HEK293 (cell line): ENCODE data around the gene PREB.
A peak's percentile ranks its signal among the peaks of the same experiment; 100 is the strongest.

Experiments
- CTCF ChIA-PET: fragments of 350-600 bp; formaldehyde crosslinking; extraction: SDS; loops from one replicate; lab custom pipeline; 2021; ENCODE audit warnings: antibody characterized with exemption; lab: Yijun Ruan, JAX
- POLR2A ChIA-PET: fragments of 300-600 bp; formaldehyde crosslinking; extraction: SDS; loops from one replicate; lab custom pipeline; 2020; ENCODE audit warnings: antibody characterized with exemption, inconsistent platforms; lab: Yijun Ruan, JAX
- H3K27ac ChIP-seq: fragments of 200-500 bp; sonication (Bioruptor generic); 2 replicates; pipeline ENCODE4 v1.5.1; 2014; ENCODE audit warnings: low read depth, low read length, control low read depth, inconsistent platforms; ENCODE audit errors: extremely low read depth
- H3K36me3 ChIP-seq, 2 experiments: fragments of 200-500 bp in 1 of 2; sonication (Bioruptor generic) in 1 of 2; 1 replicate in 1 of 2; 2 replicates in 1 of 2; pipeline ENCODE4 v1.5.1; 2014 to 2017; ENCODE audit warnings: inconsistent platforms in 2 of 2, low read length in 2 of 2; ENCODE audit not compliant: control insufficient read depth in 2 of 2, insufficient read depth in 1 of 2
- H3K4me1 ChIP-seq: fragments of 200-500 bp; sonication (Bioruptor generic); 2 replicates; pipeline ENCODE4 v1.5.1; 2014; ENCODE audit warnings: mild to moderate bottlenecking, low read length, inconsistent platforms; ENCODE audit not compliant: control insufficient read depth, insufficient read depth
- H3K4me3 ChIP-seq: 2 replicates; pipeline ENCODE4 v1.5.1; 2011; ENCODE audit warnings: low read depth, mild to moderate bottlenecking, control low read depth, low read length, moderate library complexity
- H3K9me3 ChIP-seq: fragments of 200-500 bp; sonication (Bioruptor generic); 2 replicates; pipeline ENCODE4 v1.5.1; 2014; ENCODE audit warnings: low read depth, low read length, inconsistent platforms; ENCODE audit not compliant: control insufficient read depth, insufficient read depth
- CTCF ChIP-seq: fragments of 450-650 bp; formaldehyde crosslinking; IDR thresholded peaks from 2 replicates; pipeline ENCODE4 v1.5.1; 2016; ENCODE audit warnings: missing biosample characterization, missing genetic modification characterization
- EGR2 ChIP-seq: fragments of 450-650 bp; formaldehyde crosslinking; IDR thresholded peaks from 2 replicates; pipeline ENCODE4 v1.5.1; 2016; ENCODE audit warnings: low read depth, missing biosample characterization, missing genetic modification characterization
- GLI4 ChIP-seq: fragments of 450-650 bp; formaldehyde crosslinking; IDR thresholded peaks from 2 replicates; pipeline ENCODE4 v1.5.1; 2016; ENCODE audit warnings: missing biosample characterization, missing genetic modification characterization
- GLIS2 ChIP-seq: fragments of 450-650 bp; formaldehyde crosslinking; IDR thresholded peaks from 2 replicates; pipeline ENCODE4 v1.5.1; 2016; ENCODE audit warnings: missing biosample characterization, missing genetic modification characterization
- PBX3 ChIP-seq: sonication (generic); formaldehyde crosslinking; IDR thresholded peaks from 2 replicates; pipeline ENCODE4 v1.8.1; 2022; ENCODE audit warnings: mild to moderate bottlenecking, moderate library complexity, missing genetic modification reagents
- SCRT2 ChIP-seq: fragments of 450-650 bp; formaldehyde crosslinking; IDR thresholded peaks from 2 replicates; pipeline ENCODE4 v1.5.1; 2016; ENCODE audit warnings: missing biosample characterization, missing genetic modification characterization
- SETDB1 ChIP-seq: IDR thresholded peaks from one replicate; pipeline ENCODE4 v1.6.1; 2017; ENCODE audit warnings: mild to moderate bottlenecking, low read length, moderate library complexity, mixed read lengths; ENCODE audit not compliant: insufficient read length
- ZBTB8A ChIP-seq: fragments of 450-650 bp; formaldehyde crosslinking; IDR thresholded peaks from 2 replicates; pipeline ENCODE4 v1.5.1; 2016; ENCODE audit warnings: missing biosample characterization, missing genetic modification characterization
- ZFHX2 ChIP-seq: fragments of 450-650 bp; formaldehyde crosslinking; conservative IDR thresholded peaks from 2 replicates; pipeline ENCODE4 v1.5.1; 2016; ENCODE audit warnings: missing biosample characterization, missing genetic modification characterization
- ZNF174 ChIP-seq: fragments of 450-650 bp; formaldehyde crosslinking; IDR thresholded peaks from 2 replicates; pipeline ENCODE4 v1.5.0; 2017; ENCODE audit warnings: missing biosample characterization, mild to moderate bottlenecking, missing genetic modification characterization
- ZNF19 ChIP-seq: fragments of 450-650 bp; formaldehyde crosslinking; IDR thresholded peaks from 2 replicates; pipeline ENCODE4; 2016; ENCODE audit warnings: missing biosample characterization, missing genetic modification characterization, low read depth
- ZNF2 ChIP-seq: fragments of 450-650 bp; formaldehyde crosslinking; IDR thresholded peaks from 2 replicates; pipeline ENCODE4 v1.5.1; 2016; ENCODE audit warnings: missing biosample characterization, missing genetic modification characterization
- ZNF221 ChIP-seq: fragments of 450-650 bp; formaldehyde crosslinking; IDR thresholded peaks from 2 replicates; pipeline ENCODE4 v1.5.1; 2017; ENCODE audit warnings: missing biosample characterization, missing genetic modification characterization, borderline replicate concordance
- ZNF223 ChIP-seq: fragments of 450-650 bp; formaldehyde crosslinking; IDR thresholded peaks from 2 replicates; pipeline ENCODE4 v1.5.1; 2016; ENCODE audit warnings: missing biosample characterization, missing genetic modification characterization
- ZNF335 ChIP-seq: fragments of 450-650 bp; formaldehyde crosslinking; conservative IDR thresholded peaks from 2 replicates; pipeline ENCODE4 v1.5.1; 2016; ENCODE audit warnings: missing biosample characterization, missing genetic modification characterization
- ZNF362 ChIP-seq: fragments of 450-650 bp; formaldehyde crosslinking; IDR thresholded peaks from 2 replicates; pipeline ENCODE4 v1.5.1; 2016; ENCODE audit warnings: missing biosample characterization, missing genetic modification characterization
- ZNF548 ChIP-seq: fragments of 450-650 bp; formaldehyde crosslinking; IDR thresholded peaks from 2 replicates; pipeline ENCODE4 v1.5.1; 2016; ENCODE audit warnings: missing biosample characterization, missing genetic modification characterization
- ZNF560 ChIP-seq: fragments of 450-650 bp; formaldehyde crosslinking; IDR thresholded peaks from 2 replicates; pipeline ENCODE4 v1.5.1; 2017; ENCODE audit warnings: missing biosample characterization, missing genetic modification characterization, borderline replicate concordance
- ZNF580 ChIP-seq: fragments of 450-650 bp; formaldehyde crosslinking; IDR thresholded peaks from 2 replicates; pipeline ENCODE4 v1.5.1; 2016; ENCODE audit warnings: missing biosample characterization, missing genetic modification characterization
- ZNF610 ChIP-seq: fragments of 450-650 bp; formaldehyde crosslinking; IDR thresholded peaks from 2 replicates; pipeline ENCODE4 v1.5.1; 2016; ENCODE audit warnings: missing biosample characterization, missing genetic modification characterization, borderline replicate concordance
- ZNF645 ChIP-seq: fragments of 450-650 bp; formaldehyde crosslinking; IDR thresholded peaks from 2 replicates; pipeline ENCODE4; 2016; ENCODE audit warnings: missing biosample characterization, missing genetic modification characterization
- ZNF664 ChIP-seq: fragments of 450-650 bp; formaldehyde crosslinking; IDR thresholded peaks from 2 replicates; pipeline ENCODE4 v1.5.1; 2016; ENCODE audit warnings: missing biosample characterization, missing genetic modification characterization
- ZNF704 ChIP-seq: fragments of 450-650 bp; formaldehyde crosslinking; IDR thresholded peaks from 2 replicates; pipeline ENCODE4 v1.5.1; 2016; ENCODE audit warnings: missing biosample characterization, missing genetic modification characterization
- ZNF843 ChIP-seq: fragments of 450-650 bp; formaldehyde crosslinking; IDR thresholded peaks from 2 replicates; pipeline ENCODE4 v1.5.1; 2016; ENCODE audit warnings: missing biosample characterization, missing genetic modification characterization
- ZXDB ChIP-seq: fragments of 450-650 bp; formaldehyde crosslinking; IDR thresholded peaks from 2 replicates; pipeline ENCODE4 v1.5.1; 2016; ENCODE audit warnings: missing biosample characterization, missing genetic modification characterization

Gene PREB

GRCh38 chr2:27134781-27135477 is 493 bp upstream of the PREB start:
- H3K36me3 ChIP-seq: peaks cover 4 to 32% of the 10 kb centered on the region in 2 experiments; a peak in 2 of 3 replicates
- H3K4me3 ChIP-seq: no peak overlapping the region
- ChIA-PET CTCF (interaction anchor here (0.7 to 3.5 kb wide), 6 partner anchors 12 to 145 kb away, joined by 3 to 17 read pairs (median 4); partner anchors contain the start of gene ABHD1), POLR2A (interaction anchor here (1.0 to 3.6 kb wide), 7 partner anchors 11 to 235 kb away, joined by 3 to 34 read pairs (median 4); partner anchors contain the start of genes ABHD1, AGBL5, ATRAID and OST4)
- no peaks in the 10 kb centered on the region for H3K4me1 ChIP-seq
- H3K9me3 ChIP-seq: no peaks in the 10 kb centered on the region
- no peak overlapping the region for H3K27ac ChIP-seq
- 0 out of 2 replicates have a peak, but pooled peaks have one; percentile 23 for TF ChIP-seq ZNF580 (tag by site-specific recombination)
- no peak for TF ChIP-seq ZNF362 (tag by site-specific recombination)
- TF ChIP-seq ZNF221 (tag by site-specific recombination): no peak
- no peak for TF ChIP-seq SCRT2 (tag by site-specific recombination)
- TF ChIP-seq ZNF704 (tag by site-specific recombination): no peak
- TF ChIP-seq ZNF2 (tag by site-specific recombination): no peak; the same call in 1 of the 2 replicates
- 0 out of 2 replicates have a peak, but pooled peaks have one; percentile 18 for TF ChIP-seq EGR2 (tag by site-specific recombination)
- no peak for TF ChIP-seq GLI4 (tag by site-specific recombination)
- TF ChIP-seq ZNF610 (tag by site-specific recombination): 0 out of 2 replicates have a peak, but pooled peaks have one; percentile 15
- no peak for TF ChIP-seq ZNF843 (tag by site-specific recombination)
- peak; percentile 43; the same call in 1 of the 2 replicates for TF ChIP-seq ZXDB
- no peak for TF ChIP-seq ZNF645
- TF ChIP-seq ZNF223 (tag by site-specific recombination): no peak
- no peak for TF ChIP-seq ZNF548 (tag by site-specific recombination)
- TF ChIP-seq ZNF19 (tag by site-specific recombination): no peak
- TF ChIP-seq ZNF174: no peak
- TF ChIP-seq GLIS2 (tag by site-specific recombination): no peak
- peak; percentile 39; the same call in 1 of the 2 replicates for TF ChIP-seq ZBTB8A
- TF ChIP-seq ZFHX2 (tag by site-specific recombination): peak; percentile 48
- TF ChIP-seq ZNF664 (tag by site-specific recombination): no peak
- peak; percentile 54; the same call in 1 of the 2 replicates for TF ChIP-seq ZNF335
- TF ChIP-seq CTCF (tag by site-specific recombination): no peak
- TF ChIP-seq PBX3 (CRISPR knock-in tag): no peak
- no peak for TF ChIP-seq SETDB1
- TF ChIP-seq ZNF560 (tag by site-specific recombination): no peak
